Cardiac fibroblast (primary cell): Measurements from ENCODE around the gene TYK2.

Experiments
- DNase-seq, 2 donors: peaks; one replicate each; pipeline versions ENCODE4 v3.0.0 to v3.0.0-alpha.2; 2010; ENCODE audit warnings: low read depth in 2 of 2
- H3K4me3 ChIP-seq, 2 donors: replicated peaks in 1 of 2; 1 replicate in 1 of 2; 2 replicates in 1 of 2; pipeline ENCODE4 v1.5.1; 2011; ENCODE audit warnings: low read depth in 2 of 2, low read length in 2 of 2, mild to moderate bottlenecking in 2 of 2, moderate library complexity in 1 of 2
- CTCF ChIP-seq: IDR thresholded peaks from one replicate; pipeline ENCODE4 v1.5.1; 2011; ENCODE audit warnings: low read depth, mild to moderate bottlenecking, low read length, inconsistent platforms

TYK2 gene

DNA sequence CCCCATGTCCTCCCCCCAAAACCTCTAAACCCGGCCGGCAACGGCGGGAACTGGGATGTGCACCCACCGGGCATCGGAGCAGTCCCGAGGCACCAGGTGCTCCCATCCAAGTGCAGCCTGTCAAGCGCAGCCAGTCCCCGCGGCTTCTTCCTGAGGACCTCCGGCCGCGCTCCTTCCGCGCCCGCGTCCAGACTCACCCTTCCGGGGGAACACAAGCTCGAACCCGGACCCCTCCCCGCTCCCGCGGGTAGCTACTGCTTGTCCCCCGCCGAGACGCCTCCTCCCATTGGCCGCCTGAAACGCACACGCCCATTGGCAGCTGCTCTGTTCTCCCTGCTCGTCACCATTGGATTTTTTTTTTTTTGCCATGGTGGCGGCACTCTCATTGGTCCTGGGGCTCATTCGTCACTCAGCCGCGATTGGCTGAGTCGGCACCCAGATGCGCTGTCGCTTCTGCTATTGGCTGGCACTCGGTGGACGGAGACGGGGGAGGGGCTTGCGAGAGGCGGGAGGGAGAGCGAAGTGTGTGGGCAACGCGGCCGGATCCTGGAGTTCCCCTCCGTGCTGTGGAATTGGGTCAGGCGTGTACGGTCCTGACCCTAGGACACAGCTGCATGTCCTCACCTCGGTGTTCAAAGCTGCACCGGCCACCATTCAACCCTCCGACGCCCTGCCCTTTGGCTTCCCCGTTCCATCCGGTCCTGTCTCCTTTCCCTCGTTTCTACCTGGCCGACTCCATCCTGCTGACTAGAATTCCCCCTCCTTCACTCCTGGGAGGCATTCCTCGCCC is at the start of gene TYK2:
TYK2 (minus strand) TSS at position 260 of the 790 bp plus-strand sequence. CDS start 2,166 bp downstream, outside the sequence.
- no peak for TF ChIP-seq CTCF
- H3K4me3 ChIP-seq = peak within 1 kb of the TSS; percentile 97 to 99
- peak; percentile 99 for DNase-seq

DNA sequence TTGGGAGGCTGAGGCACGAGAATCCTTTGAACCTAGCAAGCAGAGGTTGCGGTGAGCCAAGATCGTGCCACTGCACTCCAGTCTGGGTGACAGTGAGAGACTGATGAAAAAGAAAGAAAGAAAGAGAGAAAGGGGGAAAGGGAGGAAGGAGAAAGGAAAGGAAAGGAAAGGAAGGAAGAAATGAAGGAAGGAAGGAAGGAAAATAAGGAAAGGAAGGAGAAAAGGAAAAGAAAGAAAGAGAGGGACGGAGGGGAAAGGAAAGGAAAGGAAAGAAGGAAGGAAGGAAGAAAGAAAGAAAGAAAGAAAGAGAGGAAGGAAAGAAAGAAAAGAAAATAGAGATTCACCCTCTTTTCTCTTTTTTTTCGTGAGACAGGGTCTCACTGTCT is 48.6 kb upstream of the TYK2 start:
- no peak for DNase-seq
- no peak for TF ChIP-seq CTCF
- H3K4me3 ChIP-seq = no peak overlapping the region

DNA sequence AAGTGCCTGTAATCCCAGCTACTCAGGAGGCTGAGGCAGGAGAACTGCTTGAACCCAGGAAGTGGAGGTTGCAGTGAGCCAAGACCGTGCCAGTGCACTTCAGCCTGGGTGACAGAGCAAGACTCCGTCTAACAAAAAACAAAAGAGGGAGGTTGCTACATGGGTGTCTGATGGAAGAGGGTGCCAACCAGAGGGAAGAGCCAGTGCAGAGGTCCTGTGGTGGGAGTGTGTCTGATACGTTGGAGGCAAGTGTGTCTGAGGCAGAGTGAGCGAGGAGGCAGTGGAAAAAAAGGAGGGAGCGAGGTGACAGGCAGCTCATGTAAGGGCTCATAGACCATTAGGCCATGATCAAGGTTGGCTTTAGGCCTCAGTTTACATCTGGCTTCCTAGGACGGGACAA is 46.8 kb upstream of the TYK2 start:
- H3K4me3 ChIP-seq = no peak overlapping the region
- TF ChIP-seq CTCF = no peak
- DNase-seq = no peak

GRCh38 chr19:10424011-10424637 is 43.8 kb upstream of the TYK2 start:
- H3K4me3 ChIP-seq = peak overlapping the region; percentile 29 to 43
- DNase-seq = peak; percentile 73 to 74
- TF ChIP-seq CTCF = peak; percentile 91

DNA sequence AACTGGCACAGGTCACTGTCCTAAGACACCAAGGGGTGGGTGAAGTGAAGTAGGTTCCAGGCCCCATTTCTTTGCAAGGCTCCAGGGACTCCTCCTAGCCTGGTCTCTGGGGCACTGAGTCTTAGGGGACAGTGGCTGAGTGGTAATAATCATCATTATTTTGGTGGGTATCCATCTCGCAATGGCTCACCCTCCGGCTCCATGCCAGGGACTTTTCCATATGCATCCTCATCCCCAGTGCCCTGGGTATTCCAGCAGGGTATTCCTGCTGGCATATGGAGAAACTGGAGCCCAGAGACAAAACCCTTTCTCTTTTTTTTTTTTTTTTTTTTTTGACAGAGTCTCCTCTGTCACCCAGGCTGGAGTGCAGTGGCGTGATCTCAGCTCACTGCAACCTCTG is 42.5 kb upstream of the TYK2 start:
- TF ChIP-seq CTCF = no peak
- DNase-seq = no peak

GRCh38 chr19:10422046-10422461 is 41.7 kb upstream of the TYK2 start:
- no peak overlapping the region for H3K4me3 ChIP-seq
- DNase-seq = no peak
- TF ChIP-seq CTCF = no peak

More for the DNA sequence above, 42.5 kb upstream of the TYK2 start:
- H3K4me3 ChIP-seq = no peak overlapping the region
